Measurements from ENCODE around the gene MARK4.

The MARK4 gene

GRCh38 chr19:45351401-45351952 lies 100.4 kb downstream of the MARK4 start:
- TF ChIP-seq GATA1 (IDR thresholded peaks at IDR 0.05; ENCODE audit: low read depth, low read length) (no peak), POLR2A (IDR thresholded peaks at IDR 0.05; ENCODE audit: low read length) (no peak)
- no peak for DNase-seq

- no peak for DNase-seq
- no peak for TF ChIP-seq GATA1 (IDR thresholded peaks at IDR 0.05; ENCODE audit: low read depth, low read length)
- TF ChIP-seq POLR2A (IDR thresholded peaks at IDR 0.05; ENCODE audit: low read length) = no peak
Observed at GRCh38 chr19:45352062-45352461, 101.0 kb downstream of the MARK4 start.

GRCh38 chr19:45352471-45352870 lies 101.4 kb downstream of the MARK4 start:
- DNase-seq = no peak

GRCh38 chr19:45352914-45353796 lies 102.1 kb downstream of the MARK4 start:
- TF ChIP-seq GATA1 (IDR thresholded peaks at IDR 0.05; ENCODE audit: low read depth, low read length) = no peak
- peak in 1 of 2 experiments; percentile 36 for DNase-seq

More at GRCh38 chr19:45352471-45352870, 101.4 kb downstream of the MARK4 start:
- no peak for TF ChIP-seq GATA1 (IDR thresholded peaks at IDR 0.05; ENCODE audit: low read depth, low read length)
- no peak for TF ChIP-seq POLR2A (IDR thresholded peaks at IDR 0.05; ENCODE audit: low read length)

- no peak for TF ChIP-seq GATA1 (IDR thresholded peaks at IDR 0.05; ENCODE audit: low read depth, low read length)
- TF ChIP-seq POLR2A (IDR thresholded peaks at IDR 0.05; ENCODE audit: low read length) = peak; percentile 31
- DNase-seq = peak; percentile 65 to 84
Observed at GRCh38 chr19:45354241-45354842, 103.3 kb downstream of the MARK4 start.

Data from erythroblast (primary cell).